ENCODE results near the gene ZNF48. TPM values are rescaled to one million over a fixed set of nuclear protein-coding genes. Genes with fewer than 3 reads are reported as not detected.

Gene ZNF48
- total RNA-seq, 1 donor from 2014 or later = 5.0 TPM

DNA sequence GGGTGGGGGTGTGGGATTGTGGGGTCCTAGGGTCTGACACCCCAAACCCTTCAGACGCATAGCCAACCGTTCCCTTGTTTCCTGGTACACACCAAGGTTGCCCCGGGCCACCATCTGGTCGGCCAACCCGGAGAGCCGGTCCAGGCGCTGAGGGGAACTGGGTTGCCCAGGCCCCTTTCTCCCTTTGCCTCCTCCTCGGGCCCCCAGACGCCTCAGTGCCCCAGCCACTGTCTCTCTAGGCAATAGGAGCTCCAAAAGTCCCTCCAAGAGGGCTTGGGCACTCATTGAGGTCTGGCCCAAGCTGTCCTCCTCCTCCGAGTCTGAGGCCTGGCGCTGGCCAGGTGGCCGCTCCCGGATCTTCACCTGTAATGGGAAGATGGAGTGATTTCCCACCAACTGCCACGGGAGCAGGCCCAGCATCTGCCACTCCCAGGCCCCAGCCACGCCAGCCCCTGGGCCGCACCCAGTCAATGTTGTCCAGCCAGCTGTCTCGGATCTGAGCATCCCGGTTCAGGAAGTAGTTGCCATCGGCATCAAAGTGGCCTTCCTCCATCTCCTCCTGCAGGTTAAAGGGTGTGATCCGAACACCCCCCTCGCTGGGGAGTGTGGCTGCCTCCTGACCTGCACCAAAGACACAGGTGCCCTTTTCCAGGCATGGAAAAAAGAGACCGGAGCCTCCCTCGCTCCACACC, 41.6 kb upstream of the ZNF48 start:
- intact Hi-C loops (cut with micrococcal nuclease) = no loop called here
- TF ChIP-seq, protein P1, sequence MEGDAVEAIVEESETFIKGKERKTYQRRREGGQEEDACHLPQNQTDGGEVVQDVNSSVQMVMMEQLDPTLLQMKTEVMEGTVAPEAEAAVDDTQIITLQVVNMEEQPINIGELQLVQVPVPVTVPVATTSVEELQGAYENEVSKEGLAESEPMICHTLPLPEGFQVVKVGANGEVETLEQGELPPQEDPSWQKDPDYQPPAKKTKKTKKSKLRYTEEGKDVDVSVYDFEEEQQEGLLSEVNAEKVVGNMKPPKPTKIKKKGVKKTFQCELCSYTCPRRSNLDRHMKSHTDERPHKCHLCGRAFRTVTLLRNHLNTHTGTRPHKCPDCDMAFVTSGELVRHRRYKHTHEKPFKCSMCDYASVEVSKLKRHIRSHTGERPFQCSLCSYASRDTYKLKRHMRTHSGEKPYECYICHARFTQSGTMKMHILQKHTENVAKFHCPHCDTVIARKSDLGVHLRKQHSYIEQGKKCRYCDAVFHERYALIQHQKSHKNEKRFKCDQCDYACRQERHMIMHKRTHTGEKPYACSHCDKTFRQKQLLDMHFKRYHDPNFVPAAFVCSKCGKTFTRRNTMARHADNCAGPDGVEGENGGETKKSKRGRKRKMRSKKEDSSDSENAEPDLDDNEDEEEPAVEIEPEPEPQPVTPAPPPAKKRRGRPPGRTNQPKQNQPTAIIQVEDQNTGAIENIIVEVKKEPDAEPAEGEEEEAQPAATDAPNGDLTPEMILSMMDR (IDR thresholded peaks at IDR 0.05; ENCODE audit: borderline replicate concordance) = no peak
- Histone ChIP-seq H3K27ac (replicated peaks) (peak overlapping the region; percentile 95), H3K9me3 (replicated peaks) (no peaks in the 10 kb centered on the region), H3K4me1 (peaks cover 57% of the 10 kb centered on the region), H3K36me3 (peaks cover 61% of the 10 kb centered on the region), H3K4me3 (peak overlapping the region; percentile 93), H3K27me3 (ENCODE audit: low read depth) (no peaks in the 10 kb centered on the region)
- no peak for DNase-seq

DNA sequence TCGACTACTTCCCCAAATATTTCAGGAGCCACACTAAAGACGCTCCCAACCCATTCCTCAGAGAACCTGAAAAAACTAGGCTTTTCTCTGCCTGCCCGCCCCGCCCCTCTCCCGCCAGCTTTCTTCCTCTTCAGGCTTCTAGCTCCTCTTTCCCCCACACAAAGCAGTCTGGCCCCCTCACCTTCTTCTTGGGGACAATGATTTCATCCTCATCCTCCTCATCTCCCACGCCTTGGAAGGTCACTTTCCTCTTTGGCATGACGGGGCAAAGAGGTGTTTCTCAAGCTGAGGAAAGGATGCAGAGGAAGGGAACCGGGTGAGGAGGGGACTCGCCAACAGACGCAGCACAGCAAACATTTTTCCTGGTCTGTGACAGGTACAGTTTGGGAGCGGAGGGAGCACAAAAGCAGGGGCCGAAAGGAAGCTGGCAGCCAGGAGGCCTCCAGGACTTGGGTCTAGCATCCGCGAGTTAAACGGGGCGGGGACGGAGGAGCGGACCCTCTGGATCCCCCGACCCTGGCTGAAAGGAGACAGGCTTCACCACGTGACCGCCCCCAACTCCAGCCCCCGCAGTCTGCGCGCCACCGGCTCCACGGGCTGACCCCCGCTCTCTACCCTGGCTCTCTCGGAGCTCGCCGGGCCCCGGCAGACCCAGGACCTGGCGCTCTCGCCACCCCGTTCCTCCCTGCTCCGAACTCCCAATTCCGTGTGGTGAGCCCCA, 40.6 kb upstream of the ZNF48 start:
- Histone ChIP-seq H3K4me1 (peaks cover 57% of the 10 kb centered on the region), H3K36me3 (peaks cover 66% of the 10 kb centered on the region), H3K9me3 (replicated peaks) (no peaks in the 10 kb centered on the region), H3K4me3 (peak overlapping the region; percentile 93), H3K27ac (replicated peaks) (peak overlapping the region; percentile 95), H3K27me3 (ENCODE audit: low read depth) (no peaks in the 10 kb centered on the region)
- intact Hi-C loops (cut with micrococcal nuclease) = no loop called here
- DNase-seq = no peak
- TF ChIP-seq, protein P1 (IDR thresholded peaks at IDR 0.05; ENCODE audit: borderline replicate concordance) = no peak

DNA sequence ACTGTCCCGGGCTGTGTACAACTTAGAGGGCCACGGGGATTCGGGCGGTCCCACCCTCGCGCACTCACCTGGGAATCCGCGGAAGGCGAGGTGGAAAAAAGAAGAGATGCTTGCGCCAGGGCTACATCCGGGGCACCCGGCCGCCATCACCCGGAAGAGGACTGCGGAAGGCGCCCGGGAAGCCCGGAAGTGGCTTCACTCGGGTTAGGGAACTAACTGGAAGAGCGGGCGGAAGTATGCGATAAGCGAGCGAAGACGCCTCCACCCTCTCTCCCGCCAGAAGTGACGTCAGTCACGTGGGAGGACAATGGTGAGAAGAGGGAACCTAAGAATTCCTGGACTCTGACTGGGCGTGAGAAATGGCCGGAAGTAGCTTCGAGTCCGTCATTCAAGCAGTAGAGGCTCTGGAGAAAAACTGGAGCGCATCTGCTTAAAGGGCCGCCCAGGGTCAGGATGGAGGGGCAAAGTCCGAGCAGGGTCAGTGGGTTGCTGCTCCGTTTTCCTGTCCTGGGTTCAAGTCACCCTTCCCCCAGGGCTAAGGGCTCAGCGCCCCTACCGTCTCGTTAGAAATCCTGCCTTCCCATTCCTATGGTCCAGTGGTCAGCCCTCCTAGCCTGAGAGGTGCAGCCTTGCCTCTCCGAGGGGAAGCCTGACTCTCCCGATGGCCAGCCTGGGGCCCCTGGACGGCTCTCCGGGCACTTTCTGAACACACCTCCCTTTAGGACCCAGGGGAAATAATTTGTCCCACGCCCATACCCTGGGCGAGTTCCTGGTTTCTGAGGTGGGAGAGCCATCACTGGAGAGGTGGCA, 39.9 kb upstream of the ZNF48 start, which contains the start of gene CD2BP2:
Gene CD2BP2 (minus strand): TSS at position 165 of the 810 bp plus-strand sequence. CDS start 627 bp downstream, outside the sequence.
- intact Hi-C loops (cut with micrococcal nuclease) = no loop called here

DNA sequence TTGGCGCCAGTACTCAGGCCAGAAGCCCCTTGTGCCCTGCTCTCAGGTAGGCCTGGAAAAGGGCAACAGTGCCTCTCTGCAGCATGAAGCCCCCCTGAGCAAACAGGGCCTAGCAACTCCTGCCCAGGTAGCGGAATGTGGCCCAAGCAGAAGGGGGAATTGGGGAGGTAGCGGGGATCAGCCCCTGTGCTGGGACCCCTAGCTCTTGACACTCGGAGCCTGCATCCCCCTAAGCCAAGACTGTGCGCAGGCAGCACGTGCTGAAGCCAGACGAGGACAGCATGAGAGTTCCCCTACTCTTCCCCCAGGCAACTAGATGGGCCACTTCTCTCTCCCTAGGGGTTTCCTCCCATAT, 39.3 kb upstream of the ZNF48 start:
- DNase-seq = no peak
- H3K4me3 ChIP-seq = peak overlapping the region; percentile 93
- H3K9me3 ChIP-seq (replicated peaks) = no peaks in the 10 kb centered on the region
- TF ChIP-seq, protein P1 (IDR thresholded peaks at IDR 0.05; ENCODE audit: borderline replicate concordance) = no peak
- H3K4me1 ChIP-seq = peaks cover 57% of the 10 kb centered on the region
- H3K27me3 ChIP-seq (ENCODE audit: low read depth) = no peaks in the 10 kb centered on the region
- peaks cover 59% of the 10 kb centered on the region for H3K36me3 ChIP-seq
- intact Hi-C loops (cut with micrococcal nuclease) = no loop called here
- H3K27ac ChIP-seq (replicated peaks) = peak overlapping the region; percentile 95

More for the DNA sequence above, 39.9 kb upstream of the ZNF48 start, which contains the start of gene CD2BP2:
- Histone ChIP-seq H3K9me3 (replicated peaks) (no peaks in the 10 kb centered on the region), H3K4me3 (peak within 1 kb of the TSS; percentile 93), H3K27ac (replicated peaks) (peak within 1 kb of the TSS; percentile 95), H3K27me3 (ENCODE audit: low read depth) (no peaks in the 10 kb centered on the region), H3K4me1 (peaks cover 57% of the 10 kb centered on the region), H3K36me3 (peaks cover 65% of the 10 kb centered on the region)
- TF ChIP-seq, protein P1 (IDR thresholded peaks at IDR 0.05; ENCODE audit: borderline replicate concordance) = no peak
- peak; percentile 95 for DNase-seq

DNA sequence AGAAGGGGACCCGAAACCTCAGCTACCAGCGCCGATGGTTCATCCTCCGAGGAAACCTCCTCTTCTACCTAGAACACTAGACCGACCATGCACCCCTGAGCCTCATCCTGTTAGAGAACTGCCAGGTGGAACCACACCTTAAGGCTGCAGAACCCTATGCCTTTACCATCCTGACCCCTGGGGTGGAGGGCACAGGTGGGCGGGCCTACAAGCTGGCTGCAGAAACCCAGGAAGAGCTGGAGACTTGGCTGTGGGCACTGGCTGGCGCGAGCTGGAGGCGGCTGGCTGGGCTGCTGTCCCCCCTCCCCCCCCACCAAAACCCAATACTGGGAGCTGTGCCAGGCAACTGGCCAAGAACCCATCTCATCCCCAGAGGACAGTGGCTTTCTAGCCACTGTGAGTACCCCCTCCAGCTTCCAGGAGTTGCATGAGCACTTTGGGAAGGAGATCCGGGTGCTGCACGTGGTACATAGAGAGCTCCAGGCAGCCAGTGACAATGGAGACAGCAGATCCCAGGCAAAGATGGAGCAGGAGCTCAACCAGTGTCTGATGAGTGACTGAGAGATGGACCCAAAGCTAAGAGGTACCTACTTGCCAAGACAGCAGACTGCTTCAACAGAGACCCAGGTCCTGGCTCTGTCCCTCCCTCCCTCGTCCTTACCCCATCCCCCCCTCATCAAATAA, 38.7 kb upstream of the ZNF48 start:
- DNase-seq = no peak
- peaks cover 53% of the 10 kb centered on the region for H3K36me3 ChIP-seq
- TF ChIP-seq, protein P1 (IDR thresholded peaks at IDR 0.05; ENCODE audit: borderline replicate concordance) = no peak
- peaks cover 52% of the 10 kb centered on the region for H3K4me1 ChIP-seq
- peak overlapping the region; percentile 95 for H3K27ac ChIP-seq (replicated peaks)
- peak overlapping the region; percentile 93 for H3K4me3 ChIP-seq
- H3K27me3 ChIP-seq (ENCODE audit: low read depth) = no peaks in the 10 kb centered on the region
- intact Hi-C loops (cut with micrococcal nuclease) = no loop called here
- H3K9me3 ChIP-seq (replicated peaks) = no peaks in the 10 kb centered on the region

Data from left ventricle myocardium inferior (tissue), 1 donor.